Airway epithelial cell (primary cell): ENCODE results near the gene AMY1B. TPM values are rescaled to one million over a fixed set of nuclear protein-coding genes. Genes with fewer than 3 reads are reported as not detected.

Experiments
- total RNA-seq: library from RNA; depleted of rRNA; stranded (reverse); fragments of >200 nt; gene quantifications from 2 replicates; pipeline ENCODE4 v1.2.3, GENCODE V29; 2015

Gene AMY1B
- total RNA-seq = not detected in 2 replicates

GRCh38 chr1:103696110-103696509 is at the start of gene AMY1B:
Gene AMY1B (minus strand): TSS chr1:103696210. CDS start chr1:103695639, 571 bp downstream.

GRCh38 chr1:103655460-103655859 is 40.5 kb downstream of the AMY1B start, which contains the start of gene AMY1A:
Gene AMY1A (plus strand): TSS chr1:103655760. CDS start chr1:103656331, 571 bp downstream.

Other genes with a start within 250 kb of the AMY1B start
- gene RNPC3, start 170.5 kb downstream of the AMY1B start, total RNA-seq = 10.6 and 15.7 TPM in 2 replicates
- 0.37 and 1.5 TPM in 2 replicates for gene AMY2B, start 124.6 kb downstream of the AMY1B start, total RNA-seq
- gene AMY2A, start 78.8 kb downstream of the AMY1B start, total RNA-seq = not detected in 2 replicates
- gene AMY1A, start 40.5 kb downstream of the AMY1B start, total RNA-seq = not detected in 2 replicates
- gene AMY1C, start 53.7 kb upstream of the AMY1B start, total RNA-seq = 1.4 and 1.7 TPM in 2 replicates